Medulla oblongata (tissue), 1 donor: ENCODE data around the gene DCAF10.
A peak's percentile ranks its signal among the peaks of the same experiment; 100 is the strongest.
"Not testable (repeated sequence)": the region's sequence is repeated elsewhere in the genome, so short reads cannot be mapped to it uniquely, and the experiment has no call there.

Source experiments
- DNase-seq: peaks from one replicate; pipeline ENCODE4 v3.0.0-alpha.2; 2015; ENCODE audit errors: extremely low spot score

DCAF10 gene

GRCh38 chr9:37800631-37801286, at the start of gene DCAF10:
Gene DCAF10, plus strand, starts transcription at chr9:37800797. Its CDS starts 70 bp downstream, at chr9:37800867.
- DNase-seq = peak; percentile 75

GRCh38 chr9:37751186-37751585, 49.4 kb upstream of the DCAF10 start:
- DNase-seq = no peak

- DNase-seq = not testable (repeated sequence)
These were observed 48.9 kb upstream of the DCAF10 start for GRCh38 chr9:37751704-37752103.

GRCh38 chr9:37752112-37752511, 48.5 kb upstream of the DCAF10 start:
- not testable (repeated sequence) for DNase-seq

- DNase-seq = no peak
These were observed 47.7 kb upstream of the DCAF10 start for GRCh38 chr9:37752642-37753488.

GRCh38 chr9:37753489-37754190, 47.0 kb upstream of the DCAF10 start, which contains the start of gene TRMT10B:
Gene TRMT10B, plus strand, starts transcription at chr9:37753805. Its CDS starts 8,127 bp downstream, at chr9:37761932.
- peak; percentile 63 for DNase-seq

GRCh38 chr9:37758747-37759146, 41.9 kb upstream of the DCAF10 start:
- DNase-seq = no peak

- DNase-seq = no peak
These were observed 40.0 kb upstream of the DCAF10 start for GRCh38 chr9:37760416-37761161.

- DNase-seq = no peak
These were observed 39.1 kb upstream of the DCAF10 start for GRCh38 chr9:37761511-37761910.

- not testable (repeated sequence) for DNase-seq
These were observed 35.3 kb upstream of the DCAF10 start for GRCh38 chr9:37765263-37765662.

- DNase-seq = no peak
These were observed 31.3 kb upstream of the DCAF10 start for GRCh38 chr9:37769306-37769705.

- no peak for DNase-seq
These were observed 30.6 kb upstream of the DCAF10 start for GRCh38 chr9:37769995-37770394.

GRCh38 chr9:37775216-37775919, 25.2 kb upstream of the DCAF10 start:
- DNase-seq = no peak

GRCh38 chr9:37776328-37776727, 24.3 kb upstream of the DCAF10 start:
- DNase-seq = no peak

- no peak for DNase-seq
These were observed 22.1 kb upstream of the DCAF10 start for GRCh38 chr9:37778534-37778933.

GRCh38 chr9:37784291-37784615, 16.3 kb upstream of the DCAF10 start:
- no peak for DNase-seq

GRCh38 chr9:37784616-37785483, 15.7 kb upstream of the DCAF10 start, which contains the start of gene EXOSC3:
Gene EXOSC3, minus strand, starts transcription at chr9:37785064. Its CDS starts 20 bp downstream, at chr9:37785044.
- peak; percentile 94 for DNase-seq

GRCh38 chr9:37787059-37787458, 13.5 kb upstream of the DCAF10 start:
- DNase-seq = no peak

GRCh38 chr9:37788332-37788731, 12.3 kb upstream of the DCAF10 start:
- DNase-seq = no peak

- no peak for DNase-seq
These were observed 10.5 kb upstream of the DCAF10 start for GRCh38 chr9:37790096-37790495.
